Kidney (tissue), 14 donors: Measurements from ENCODE around the gene PHF14. TPM values are rescaled to one million over a fixed set of nuclear protein-coding genes. Genes with fewer than 3 reads are reported as not detected.

Experiments used
- DNase-seq, 5 donors: peaks; one replicate each; pipeline ENCODE4 v3.0.0-alpha.2; 2013 to 2020
- FAIRE-seq: peaks from 2 replicates; lab custom pipeline; 2012; peaks lifted over from hg19 to GRCh38; lab: Jason Lieb, UNC
- H3K27ac ChIP-seq, 2 donors: one replicate each; pipeline ENCODE4 v1.7.0; 2013; ENCODE audit warnings: low read depth in 2 of 2, low read length in 2 of 2, inconsistent platforms in 1 of 2
- H3K27me3 ChIP-seq: one replicate; pipeline ENCODE4 v1.7.1; 2013; ENCODE audit warnings: low read length, inconsistent platforms; ENCODE audit not compliant: control insufficient read depth, insufficient read depth
- H3K36me3 ChIP-seq, 3 donors: one replicate each; pipeline versions ENCODE4 v1.7.0 to v1.7.1; 2013; ENCODE audit warnings: low read length in 3 of 3, control low read depth in 1 of 3, inconsistent platforms in 1 of 3; ENCODE audit not compliant: insufficient read depth in 3 of 3, control insufficient read depth in 2 of 3
- H3K4me1 ChIP-seq, 3 donors: one replicate each; pipeline versions ENCODE4 v1.7.0 to v1.7.1; 2013; ENCODE audit warnings: low read length in 3 of 3, inconsistent platforms in 1 of 3, low read depth in 1 of 3; ENCODE audit not compliant: control insufficient read depth in 2 of 3, insufficient read depth in 2 of 3
- H3K4me3 ChIP-seq, 3 donors: one replicate each; pipeline versions ENCODE4 v1.7.0 to v1.8.1; 2013; ENCODE audit warnings: low read length in 3 of 3, control low read depth in 1 of 3, inconsistent platforms in 1 of 3
- H3K9ac ChIP-seq, 3 donors: one replicate each; pipeline versions ENCODE4 v1.7.0 to v1.7.1; 2013; ENCODE audit warnings: low read length in 3 of 3, control low read depth in 1 of 3, inconsistent platforms in 1 of 3
- H3K9me3 ChIP-seq, 3 donors: one replicate each; pipeline versions ENCODE4 v1.7.0 to v1.7.1; 2013; ENCODE audit warnings: low read length in 3 of 3, control low read depth in 1 of 3, inconsistent platforms in 1 of 3; ENCODE audit not compliant: control insufficient read depth in 2 of 3, insufficient read depth in 1 of 3
- intact Hi-C: fragments of 100-400 bp; cut with DNase I; formaldehyde crosslinking; loops from one replicate; pipeline ENCODE4 v1.11.1; 2022
- polyA plus RNA-seq: library from polyadenylated mRNA; stranded (reverse); fragments of 350-450 nt; fragmentation: Illumina TruSeq; extraction: RNeasy Lipid Tissue Mini Kit (QIAGEN cat#74804); gene quantifications from one replicate; pipeline ENCODE4 v1.2.3, GENCODE V29; 2014; ENCODE audit warnings: low read depth, low replicate concordance; ENCODE audit not compliant: insufficient read depth
- total RNA-seq: library from RNA; stranded (reverse); fragmentation: NEBNext Ultra II Directional; extraction: Animal tissue kit (Norgen Biotek cat#: 25700); gene quantifications from one replicate; pipeline ENCODE4 v1.2.1, GENCODE V29; 2021
- TF ChIP-seq, protein P1 (sequence below): IDR thresholded peaks from 3 replicates; pipeline ENCODE4 v1.5.1; 2012; ENCODE audit warnings: mild to moderate bottlenecking, moderate library complexity, borderline replicate concordance; ENCODE audit not compliant: insufficient read depth; ENCODE audit errors: extremely low read depth
- donor health status: control.
- donor health status: control.
- donor health status: control.
- donor health status: control.
- donor health status: control.
- donor health status: DM: yes; HTN: yes; CAD: no.
- donor health status: Normal renal cell carcinoma (clear cell type).

The PHF14 gene
- total and polyA plus RNA-seq, 2 donors from 2014 or later, result 17.1 to 31.7 TPM

DNA sequence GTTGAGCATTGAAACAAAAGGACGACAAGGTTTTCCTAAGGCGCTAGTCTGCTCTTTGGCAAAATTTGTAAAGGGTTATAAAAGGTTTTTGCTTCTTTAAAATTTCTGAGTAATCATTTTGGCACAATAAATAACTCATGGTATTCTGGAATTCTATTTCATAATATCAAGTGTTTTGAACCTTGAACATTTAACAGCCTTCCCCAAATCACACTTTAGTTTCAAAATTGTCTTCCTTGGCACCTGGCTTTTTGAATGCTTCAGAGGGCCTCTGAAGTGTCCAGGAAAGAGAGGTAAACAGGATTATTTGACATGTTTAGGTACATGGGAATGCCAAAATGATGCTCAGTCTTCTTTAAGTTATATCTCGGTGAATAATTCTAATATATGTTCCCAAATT, 220.8 kb downstream of the PHF14 start:
- Histone ChIP-seq H3K36me3 (no peaks in the 10 kb centered on the region), H3K27ac (no peak overlapping the region), H3K9me3 (no peaks in the 10 kb centered on the region), H3K4me3 (no peak overlapping the region), H3K27me3 (no peaks in the 10 kb centered on the region), H3K4me1 (peaks cover 0 to 4% (median 0%) of the 10 kb centered on the region in 3 donors), H3K9ac (no peak overlapping the region)
- no peak for FAIRE-seq
- intact Hi-C loops, result no loop called here
- no peak for DNase-seq
- TF ChIP-seq, protein P1, sequence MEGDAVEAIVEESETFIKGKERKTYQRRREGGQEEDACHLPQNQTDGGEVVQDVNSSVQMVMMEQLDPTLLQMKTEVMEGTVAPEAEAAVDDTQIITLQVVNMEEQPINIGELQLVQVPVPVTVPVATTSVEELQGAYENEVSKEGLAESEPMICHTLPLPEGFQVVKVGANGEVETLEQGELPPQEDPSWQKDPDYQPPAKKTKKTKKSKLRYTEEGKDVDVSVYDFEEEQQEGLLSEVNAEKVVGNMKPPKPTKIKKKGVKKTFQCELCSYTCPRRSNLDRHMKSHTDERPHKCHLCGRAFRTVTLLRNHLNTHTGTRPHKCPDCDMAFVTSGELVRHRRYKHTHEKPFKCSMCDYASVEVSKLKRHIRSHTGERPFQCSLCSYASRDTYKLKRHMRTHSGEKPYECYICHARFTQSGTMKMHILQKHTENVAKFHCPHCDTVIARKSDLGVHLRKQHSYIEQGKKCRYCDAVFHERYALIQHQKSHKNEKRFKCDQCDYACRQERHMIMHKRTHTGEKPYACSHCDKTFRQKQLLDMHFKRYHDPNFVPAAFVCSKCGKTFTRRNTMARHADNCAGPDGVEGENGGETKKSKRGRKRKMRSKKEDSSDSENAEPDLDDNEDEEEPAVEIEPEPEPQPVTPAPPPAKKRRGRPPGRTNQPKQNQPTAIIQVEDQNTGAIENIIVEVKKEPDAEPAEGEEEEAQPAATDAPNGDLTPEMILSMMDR, result no peak

DNA sequence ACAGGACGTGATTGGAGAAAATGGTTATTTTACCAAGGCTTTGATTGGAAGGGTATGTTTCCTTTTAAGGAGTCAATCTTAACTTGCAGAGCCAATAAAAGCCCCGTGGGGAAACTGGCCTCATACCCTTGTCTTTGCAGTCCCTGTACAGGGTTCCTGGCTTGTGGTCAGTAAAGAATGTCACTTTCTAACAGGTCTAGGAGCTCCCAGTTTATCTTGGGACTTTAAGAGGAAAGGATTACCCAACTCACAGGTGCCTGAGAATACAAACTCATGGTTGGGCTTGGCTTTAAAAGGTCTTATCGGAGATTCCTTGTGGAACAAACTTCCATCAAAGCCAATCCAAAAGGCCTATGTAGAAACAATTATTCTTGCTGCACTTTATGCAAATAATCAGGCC, 221.8 kb downstream of the PHF14 start:
- H3K4me3 ChIP-seq, result no peak overlapping the region
- TF ChIP-seq, protein P1, result no peak
- no peak for FAIRE-seq
- no peaks in the 10 kb centered on the region for H3K9me3 ChIP-seq
- intact Hi-C loops, result no loop called here
- H3K4me1 ChIP-seq, result peaks cover 0 to 4% (median 0%) of the 10 kb centered on the region in 3 donors
- no peaks in the 10 kb centered on the region for H3K27me3 ChIP-seq
- no peaks in the 10 kb centered on the region for H3K36me3 ChIP-seq
- no peak overlapping the region for H3K9ac ChIP-seq
- no peak for DNase-seq
- no peak overlapping the region for H3K27ac ChIP-seq

GRCh38 chr7:11196143-11196542, 222.5 kb downstream of the PHF14 start:
- no peaks in the 10 kb centered on the region for H3K9me3 ChIP-seq
- no peak overlapping the region for H3K27ac ChIP-seq
- H3K9ac ChIP-seq, result no peak overlapping the region
- DNase-seq (no peak), FAIRE-seq (no peak)
- TF ChIP-seq, protein P1, result no peak
- intact Hi-C loops, result no loop called here
- no peaks in the 10 kb centered on the region for H3K27me3 ChIP-seq
- no peaks in the 10 kb centered on the region for H3K36me3 ChIP-seq
- no peak overlapping the region for H3K4me3 ChIP-seq
- H3K4me1 ChIP-seq, result peaks cover 0 to 4% (median 0%) of the 10 kb centered on the region in 3 donors

DNA sequence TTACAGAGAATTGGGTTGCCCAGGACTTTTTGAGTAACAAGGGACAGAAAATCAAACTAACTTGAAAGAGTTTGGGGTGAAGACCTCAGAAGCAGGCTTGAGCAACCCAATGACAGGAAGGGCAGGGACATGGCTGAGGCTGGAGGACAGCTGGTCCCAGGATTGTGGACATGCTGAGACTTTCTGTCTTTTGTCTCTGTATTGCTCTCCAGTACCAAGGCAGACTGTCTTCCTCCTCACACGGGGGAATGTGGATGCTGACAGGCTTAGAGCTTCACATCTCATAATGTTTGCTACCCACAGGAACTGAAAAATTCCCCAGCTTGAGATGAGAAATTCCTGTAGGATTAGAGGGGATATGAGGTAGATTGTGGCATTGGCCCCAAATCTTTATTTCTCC, 229.6 kb downstream of the PHF14 start:
- Histone ChIP-seq H3K9me3 (no peaks in the 10 kb centered on the region), H3K27me3 (no peaks in the 10 kb centered on the region), H3K4me1 (no peaks in the 10 kb centered on the region), H3K4me3 (no peak overlapping the region), H3K27ac (no peak overlapping the region), H3K9ac (no peak overlapping the region), H3K36me3 (no peaks in the 10 kb centered on the region)
- DNase-seq (no peak), FAIRE-seq (no peak)
- TF ChIP-seq, protein P1, result no peak
- intact Hi-C loops, result no loop called here
